ENCODE data around the gene KCNK18.

The KCNK18 gene

DNA sequence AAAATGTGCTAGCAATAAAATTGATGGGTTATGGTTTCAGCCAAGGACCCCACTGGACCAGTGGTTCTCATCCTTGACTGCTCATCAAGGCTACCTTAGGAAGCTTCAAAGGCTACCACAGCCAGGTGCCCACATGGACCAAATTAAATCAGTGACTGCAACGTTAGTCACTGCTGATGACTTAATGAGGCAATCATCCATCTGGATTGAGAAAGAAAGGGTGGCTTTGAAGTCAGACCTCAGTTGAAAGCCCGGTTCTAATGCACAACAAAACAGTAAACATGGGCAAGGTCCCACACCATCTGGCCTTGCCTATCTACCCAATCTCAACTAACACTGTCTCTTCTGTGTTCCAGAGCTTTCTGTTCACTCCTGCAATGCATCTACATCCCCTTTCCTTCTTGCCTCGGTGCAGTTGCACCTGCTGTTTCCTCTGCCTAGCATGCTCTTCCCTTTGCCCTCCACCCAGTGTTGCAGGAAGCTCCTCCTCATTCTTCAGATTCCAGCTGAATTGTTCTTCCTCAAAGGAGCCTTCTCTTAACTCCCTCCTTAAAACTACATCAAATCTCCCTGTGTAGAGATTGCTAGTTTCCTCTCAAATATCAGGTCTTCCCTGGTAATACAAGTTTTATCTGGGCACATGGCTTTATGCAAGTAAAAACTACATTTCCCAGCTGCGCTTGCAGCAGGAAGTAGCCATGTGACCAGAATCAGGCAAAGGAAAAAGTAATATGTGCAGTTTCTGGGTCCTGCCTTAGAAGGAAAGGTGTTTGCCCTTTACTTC is 10.3 kb upstream of the KCNK18 start:
- TF ChIP-seq TAF1 (IDR thresholded peaks at IDR 0.05; ENCODE audit: low read depth) (no peak), EGR1 (IDR thresholded peaks at IDR 0.05) (no peak), TCF12 (IDR thresholded peaks at IDR 0.05; ENCODE audit: low read depth) (peak; percentile 60), TEAD4 (IDR thresholded peaks at IDR 0.05) (peak; percentile 69), CEBPB (IDR thresholded peaks at IDR 0.05) (peak; percentile 58; the same call in 1 of the 2 replicates), MAX (IDR thresholded peaks at IDR 0.05) (peak; percentile 89), YY1 (IDR thresholded peaks at IDR 0.05; ENCODE audit: low read depth) (peak; percentile 12; the same call in 1 of the 2 replicates), REST (IDR thresholded peaks at IDR 0.05; ENCODE audit: low read depth) (no peak)
- TF ChIP-seq, protein P1, sequence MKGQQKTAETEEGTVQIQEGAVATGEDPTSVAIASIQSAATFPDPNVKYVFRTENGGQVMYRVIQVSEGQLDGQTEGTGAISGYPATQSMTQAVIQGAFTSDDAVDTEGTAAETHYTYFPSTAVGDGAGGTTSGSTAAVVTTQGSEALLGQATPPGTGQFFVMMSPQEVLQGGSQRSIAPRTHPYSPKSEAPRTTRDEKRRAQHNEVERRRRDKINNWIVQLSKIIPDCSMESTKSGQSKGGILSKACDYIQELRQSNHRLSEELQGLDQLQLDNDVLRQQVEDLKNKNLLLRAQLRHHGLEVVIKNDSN (IDR thresholded peaks at IDR 0.05), result peak; percentile 98

DNA sequence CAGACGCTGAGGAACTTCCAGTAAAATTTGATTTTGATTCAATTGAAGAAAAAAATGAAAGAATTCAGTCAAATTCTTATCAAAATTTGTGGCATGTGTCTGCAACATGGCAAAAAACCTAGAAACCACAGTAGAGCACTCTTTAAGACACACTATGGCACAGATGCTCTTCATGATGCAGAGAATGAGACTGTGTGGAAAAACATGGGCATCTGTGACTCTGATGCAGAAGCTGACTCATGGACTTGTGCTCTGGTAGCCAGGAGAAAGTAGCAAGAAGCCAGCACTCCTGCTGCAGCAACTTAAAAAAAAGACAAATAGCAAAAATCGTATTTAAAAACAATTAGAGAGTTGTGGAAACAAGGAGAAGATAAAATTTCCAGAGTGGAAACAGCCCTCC is 8.9 kb upstream of the KCNK18 start:
- TF ChIP-seq NFIC (IDR thresholded peaks at IDR 0.05) (no peak), MAX (IDR thresholded peaks at IDR 0.05) (no peak), FOXM1 (IDR thresholded peaks at IDR 0.05; ENCODE audit: borderline replicate concordance, low read depth) (no peak), RAD21 (IDR thresholded peaks at IDR 0.05; ENCODE audit: low read depth) (no peak), REST (IDR thresholded peaks at IDR 0.05; ENCODE audit: low read depth) (no peak), TEAD4 (IDR thresholded peaks at IDR 0.05) (no peak)
- TF ChIP-seq, protein P1 (IDR thresholded peaks at IDR 0.05), result no peak

GRCh38 chr10:117189557-117189956 is 7.7 kb upstream of the KCNK18 start:
- no peak for TF ChIP-seq NFIC (IDR thresholded peaks at IDR 0.05)
- no peak for TF ChIP-seq RAD21 (IDR thresholded peaks at IDR 0.05; ENCODE audit: low read depth)
- TF ChIP-seq REST (IDR thresholded peaks at IDR 0.05; ENCODE audit: low read depth), result no peak
- TF ChIP-seq EGR1 (IDR thresholded peaks at IDR 0.05), result no peak
- no peak for TF ChIP-seq ZBTB7A (IDR thresholded peaks at IDR 0.05; ENCODE audit: low read depth)
- no peak for TF ChIP-seq CREB1 (IDR thresholded peaks at IDR 0.05; ENCODE audit: low read depth)
- no peak for TF ChIP-seq YY1 (IDR thresholded peaks at IDR 0.05; ENCODE audit: low read depth)
- TF ChIP-seq MAX (IDR thresholded peaks at IDR 0.05), result no peak
- TF ChIP-seq, protein P1 (IDR thresholded peaks at IDR 0.05), result no peak
- no peak for TF ChIP-seq TAF1 (IDR thresholded peaks at IDR 0.05; ENCODE audit: low read depth)
- no peak for TF ChIP-seq TEAD4 (IDR thresholded peaks at IDR 0.05)
- TF ChIP-seq EP300 (IDR thresholded peaks at IDR 0.05; ENCODE audit: borderline replicate concordance), result no peak
- no peak for TF ChIP-seq FOXM1 (IDR thresholded peaks at IDR 0.05; ENCODE audit: borderline replicate concordance, low read depth)
- no peak for TF ChIP-seq TCF12 (IDR thresholded peaks at IDR 0.05; ENCODE audit: low read depth)
- TF ChIP-seq CEBPB (IDR thresholded peaks at IDR 0.05), result no peak

- TF ChIP-seq TCF12 (IDR thresholded peaks at IDR 0.05; ENCODE audit: low read depth) (no peak), REST (IDR thresholded peaks at IDR 0.05; ENCODE audit: low read depth) (no peak), CEBPB (IDR thresholded peaks at IDR 0.05) (no peak)
These were observed 799 bp downstream of the KCNK18 start for GRCh38 chr10:117198088-117198487.

Data from Ishikawa (cell line).